K562 (cell line): ENCODE measurements around the gene DNAJC8. TPM values are rescaled to one million over a fixed set of nuclear protein-coding genes. Genes with fewer than 3 reads are reported as not detected.
A peak's percentile ranks its signal among the peaks of the same experiment; 100 is the strongest.

Experiments used
- EGR1 ChIP-seq: fragments of 450-650 bp; conservative IDR thresholded peaks from 2 replicates; pipeline ENCODE4 v1.6.1; 2017; ENCODE audit warnings: mild to moderate bottlenecking
- GABPB2 ChIP-seq: fragments of 250-450 bp; sonication (Bioruptor Pico); conservative IDR thresholded peaks from 2 replicates; pipeline ENCODE4 v1.5.1; 2021; ENCODE audit warnings: mild to moderate bottlenecking
- JUN ChIP-seq, 2 experiments: sonication (generic) in 1 of 2; formaldehyde crosslinking in 1 of 2; IDR thresholded peaks; 2 replicates each; pipeline versions ENCODE4 v1.6.1 to v1.8.0; 2012 to 2022; ENCODE audit warnings: borderline replicate concordance in 2 of 2, mild to moderate bottlenecking in 2 of 2, improper control_type of control experiment in 1 of 2, low read depth in 1 of 2, low read length in 1 of 2, missing genetic modification reagents in 1 of 2
- PHF20 ChIP-seq: fragments of 450-650 bp; IDR thresholded peaks from 2 replicates; pipeline ENCODE4 v1.6.1; 2018; ENCODE audit not compliant: partially characterized antibody
- POLR2AphosphoS5 ChIP-seq: IDR thresholded peaks from 2 replicates; pipeline ENCODE4 v1.6.1; 2011; ENCODE audit warnings: mild to moderate bottlenecking, low read depth, low read length, moderate library complexity; ENCODE audit not compliant: control insufficient read depth, insufficient read depth
- RAD51 ChIP-seq: fragments of 450-650 bp; IDR thresholded peaks from 2 replicates; pipeline ENCODE4 v1.7.1; 2016; ENCODE audit warnings: low read depth, mild to moderate bottlenecking, borderline replicate concordance
- RBBP5 ChIP-seq: fragments of 200-600 bp; sonication (generic); IDR thresholded peaks from 2 replicates; pipeline ENCODE4 v1.6.1; 2012; ENCODE audit warnings: borderline replicate concordance, mild to moderate bottlenecking, low read length, control low read depth, inconsistent platforms; ENCODE audit not compliant: insufficient read depth, poor library complexity, severe bottlenecking
- RBFOX2 ChIP-seq: fragments of 200-400 bp; formaldehyde crosslinking; IDR thresholded peaks from 2 replicates; pipeline ENCODE4 v1.6.1; 2017; ENCODE audit warnings: low read depth, mild to moderate bottlenecking, low read length, moderate library complexity
- RBM39 ChIP-seq: fragments of 200-400 bp; formaldehyde crosslinking; optimal IDR thresholded peaks from 2 replicates; pipeline ENCODE3; 2018; ENCODE audit warnings: low read depth, low read length
- RCOR1 ChIP-seq, 2 experiments: IDR thresholded peaks; 2 replicates each; pipeline ENCODE4 v1.6.1; 2012; ENCODE audit warnings: low read depth in 2 of 2, low read length in 2 of 2, borderline replicate concordance in 1 of 2, improper control_type of control experiment in 1 of 2
- SREBF2 ChIP-seq: sonication (generic); formaldehyde crosslinking; IDR thresholded peaks from 2 replicates; pipeline ENCODE4 v1.4.0; 2020; ENCODE audit warnings: mild to moderate bottlenecking, missing genetic modification reagents
- TBL1XR1 ChIP-seq, 2 experiments: IDR thresholded peaks; 2 replicates each; pipeline ENCODE4 v1.6.1; 2012; ENCODE audit warnings: improper control_type of control experiment in 2 of 2, low read length in 2 of 2, mild to moderate bottlenecking in 1 of 2
- TRIM28 ChIP-seq: fragments of 450-650 bp; IDR thresholded peaks from 2 replicates; pipeline ENCODE4 v1.6.1; 2017
- ZBTB1 ChIP-seq: sonication (generic); formaldehyde crosslinking; IDR thresholded peaks from 2 replicates; pipeline ENCODE4 v1.8.1; 2023; ENCODE audit warnings: missing genetic modification reagents, low read depth, mild to moderate bottlenecking, borderline replicate concordance
- polyA plus RNA-seq, 8 experiments: library from polyadenylated mRNA; depleted of rRNA in 4 of 8; stranded (reverse) in 5 of 8; unstranded in 3 of 8; fragments of >200 nt; fragmentation: Nextera tagmentation in 2 of 8; fragmentation: Illumina TruSeq in 1 of 8; extraction: Ambion mirVana in 2 of 8; extraction: Trizol in 1 of 8; gene quantifications; 2 replicates each; pipeline versions ENCODE4 v1.2.1 to v1.2.3, GENCODE V29; 2011 to 2014; ENCODE audit warnings: inconsistent platforms in 1 of 8, missing spikeins in 1 of 8
- total RNA-seq, 7 experiments: library from RNA; depleted of rRNA in 6 of 7; stranded (reverse); fragments of >200 nt in 6 of 7; fragmentation: Illumina TruSeq in 2 of 7; extraction: Trizol in 2 of 7; gene quantifications; 2 replicates each; pipeline versions ENCODE4 v1.2.1 to v1.2.3, GENCODE V29; 2011 to 2021; ENCODE audit warnings: low replicate concordance in 1 of 7
- TF ChIP-seq, protein P1 (sequence below): sonication (generic); formaldehyde crosslinking; IDR thresholded peaks from 2 replicates; pipeline ENCODE4 v1.8.0; 2023; ENCODE audit warnings: missing genetic modification reagents, mild to moderate bottlenecking, borderline replicate concordance
- TF ChIP-seq, protein P2 (sequence below): fragments of 450-650 bp; formaldehyde crosslinking; IDR thresholded peaks from 2 replicates; pipeline ENCODE4 v1.4.0; 2020; ENCODE audit warnings: mild to moderate bottlenecking, mixed read lengths
- TF ChIP-seq, protein P3 (sequence below): fragments of 450-650 bp; conservative IDR thresholded peaks from 2 replicates; pipeline ENCODE4 v1.6.1; 2016; ENCODE audit warnings: missing genetic modification characterization, low read depth, mild to moderate bottlenecking, control low read depth, missing compliant biosample characterization

The DNAJC8 gene
- total and polyA plus RNA-seq, 9 of the 15 experiments (the other 6 are each of a cell fraction or from before 2014, with no cell fraction given) = 143 to 508 (median 209) TPM

DNA sequence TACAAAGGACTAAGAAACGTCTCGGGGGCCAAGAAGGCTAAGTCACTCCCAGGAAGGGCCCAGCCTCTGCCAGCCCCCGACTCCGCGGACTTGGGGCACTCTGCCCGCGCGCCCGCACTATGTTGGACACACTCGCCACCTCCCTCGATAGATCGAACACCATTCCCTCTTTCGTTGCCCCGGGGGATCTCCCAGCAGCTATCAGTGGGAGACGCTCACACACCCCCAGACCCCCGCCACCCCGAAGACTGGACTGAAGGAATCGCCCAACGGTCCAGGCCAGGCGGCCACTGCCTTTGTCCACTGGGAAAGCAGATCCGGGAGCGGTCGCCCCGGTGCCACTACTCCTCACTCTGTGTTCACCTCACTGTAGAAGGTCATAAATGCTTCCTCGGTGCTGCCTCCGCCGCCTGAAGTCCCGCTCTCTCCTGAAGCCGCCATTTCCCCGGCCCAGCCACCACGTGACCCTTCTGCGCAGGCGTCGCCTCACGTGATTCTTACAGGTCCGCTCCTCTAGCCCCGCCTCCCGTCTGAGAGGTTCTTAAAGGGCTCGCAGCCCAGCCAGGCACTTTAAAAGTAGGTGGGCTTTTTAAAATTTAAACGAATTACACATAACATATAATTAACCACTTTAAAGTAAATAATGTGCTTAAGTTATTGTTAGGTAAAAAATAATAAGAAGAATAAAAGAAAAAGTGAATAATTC, at the start of gene DNAJC8 (continued):
- TF ChIP-seq, protein P1, sequence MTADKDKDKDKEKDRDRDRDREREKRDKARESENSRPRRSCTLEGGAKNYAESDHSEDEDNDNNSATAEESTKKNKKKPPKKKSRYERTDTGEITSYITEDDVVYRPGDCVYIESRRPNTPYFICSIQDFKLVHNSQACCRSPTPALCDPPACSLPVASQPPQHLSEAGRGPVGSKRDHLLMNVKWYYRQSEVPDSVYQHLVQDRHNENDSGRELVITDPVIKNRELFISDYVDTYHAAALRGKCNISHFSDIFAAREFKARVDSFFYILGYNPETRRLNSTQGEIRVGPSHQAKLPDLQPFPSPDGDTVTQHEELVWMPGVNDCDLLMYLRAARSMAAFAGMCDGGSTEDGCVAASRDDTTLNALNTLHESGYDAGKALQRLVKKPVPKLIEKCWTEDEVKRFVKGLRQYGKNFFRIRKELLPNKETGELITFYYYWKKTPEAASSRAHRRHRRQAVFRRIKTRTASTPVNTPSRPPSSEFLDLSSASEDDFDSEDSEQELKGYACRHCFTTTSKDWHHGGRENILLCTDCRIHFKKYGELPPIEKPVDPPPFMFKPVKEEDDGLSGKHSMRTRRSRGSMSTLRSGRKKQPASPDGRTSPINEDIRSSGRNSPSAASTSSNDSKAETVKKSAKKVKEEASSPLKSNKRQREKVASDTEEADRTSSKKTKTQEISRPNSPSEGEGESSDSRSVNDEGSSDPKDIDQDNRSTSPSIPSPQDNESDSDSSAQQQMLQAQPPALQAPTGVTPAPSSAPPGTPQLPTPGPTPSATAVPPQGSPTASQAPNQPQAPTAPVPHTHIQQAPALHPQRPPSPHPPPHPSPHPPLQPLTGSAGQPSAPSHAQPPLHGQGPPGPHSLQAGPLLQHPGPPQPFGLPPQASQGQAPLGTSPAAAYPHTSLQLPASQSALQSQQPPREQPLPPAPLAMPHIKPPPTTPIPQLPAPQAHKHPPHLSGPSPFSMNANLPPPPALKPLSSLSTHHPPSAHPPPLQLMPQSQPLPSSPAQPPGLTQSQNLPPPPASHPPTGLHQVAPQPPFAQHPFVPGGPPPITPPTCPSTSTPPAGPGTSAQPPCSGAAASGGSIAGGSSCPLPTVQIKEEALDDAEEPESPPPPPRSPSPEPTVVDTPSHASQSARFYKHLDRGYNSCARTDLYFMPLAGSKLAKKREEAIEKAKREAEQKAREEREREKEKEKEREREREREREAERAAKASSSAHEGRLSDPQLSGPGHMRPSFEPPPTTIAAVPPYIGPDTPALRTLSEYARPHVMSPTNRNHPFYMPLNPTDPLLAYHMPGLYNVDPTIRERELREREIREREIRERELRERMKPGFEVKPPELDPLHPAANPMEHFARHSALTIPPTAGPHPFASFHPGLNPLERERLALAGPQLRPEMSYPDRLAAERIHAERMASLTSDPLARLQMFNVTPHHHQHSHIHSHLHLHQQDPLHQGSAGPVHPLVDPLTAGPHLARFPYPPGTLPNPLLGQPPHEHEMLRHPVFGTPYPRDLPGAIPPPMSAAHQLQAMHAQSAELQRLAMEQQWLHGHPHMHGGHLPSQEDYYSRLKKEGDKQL (CRISPR knock-in tag) = 0 out of 2 replicates have a peak, but pooled peaks have one; percentile 77
- TF ChIP-seq JUN (IDR thresholded peaks at IDR 0.05; ENCODE audit: borderline replicate concordance, low read depth, low read length) = peak; percentile 72; the same call in 1 of the 2 replicates
- TF ChIP-seq JUN (CRISPR knock-in tag; IDR thresholded peaks at IDR 0.05; ENCODE audit: borderline replicate concordance) = no peak
- TF ChIP-seq ZBTB1 (CRISPR knock-in tag) = 0 out of 2 replicates have a peak, but pooled peaks have one; percentile 58
- 0 out of 2 replicates have a peak, but pooled peaks have one; percentile 37 for TF ChIP-seq SREBF2
- peak; percentile 92; the same call in 1 of the 2 replicates for TF ChIP-seq POLR2AphosphoS5
- TF ChIP-seq, protein P2, sequence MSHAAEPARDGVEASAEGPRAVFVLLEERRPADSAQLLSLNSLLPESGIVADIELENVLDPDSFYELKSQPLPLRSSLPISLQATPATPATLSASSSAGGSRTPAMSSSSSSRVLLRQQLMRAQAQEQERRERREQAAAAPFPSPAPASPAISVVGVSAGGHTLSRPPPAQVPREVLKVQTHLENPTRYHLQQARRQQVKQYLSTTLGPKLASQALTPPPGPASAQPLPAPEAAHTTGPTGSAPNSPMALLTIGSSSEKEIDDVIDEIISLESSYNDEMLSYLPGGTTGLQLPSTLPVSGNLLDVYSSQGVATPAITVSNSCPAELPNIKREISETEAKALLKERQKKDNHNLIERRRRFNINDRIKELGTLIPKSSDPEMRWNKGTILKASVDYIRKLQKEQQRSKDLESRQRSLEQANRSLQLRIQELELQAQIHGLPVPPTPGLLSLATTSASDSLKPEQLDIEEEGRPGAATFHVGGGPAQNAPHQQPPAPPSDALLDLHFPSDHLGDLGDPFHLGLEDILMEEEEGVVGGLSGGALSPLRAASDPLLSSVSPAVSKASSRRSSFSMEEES (CRISPR knock-in tag) = peak; percentile 99
- TF ChIP-seq RCOR1 (IDR thresholded peaks at IDR 0.05; ENCODE audit: borderline replicate concordance in 1 of 2, low read depth in 2 of 2, low read length in 2 of 2) = 0 out of 4 replicates have a peak, but pooled peaks of 1 of the 2 experiments have one; percentile 34
- no peak; the same call in 1 of the 2 replicates for TF ChIP-seq TRIM28
- peak; percentile 72 for TF ChIP-seq RBM39
- peak in 1 of 2 experiments; percentile 51; a peak in 2 of 4 replicates for TF ChIP-seq TBL1XR1 (IDR thresholded peaks at IDR 0.05; ENCODE audit: low read length in 2 of 2)
- TF ChIP-seq, protein P3, sequence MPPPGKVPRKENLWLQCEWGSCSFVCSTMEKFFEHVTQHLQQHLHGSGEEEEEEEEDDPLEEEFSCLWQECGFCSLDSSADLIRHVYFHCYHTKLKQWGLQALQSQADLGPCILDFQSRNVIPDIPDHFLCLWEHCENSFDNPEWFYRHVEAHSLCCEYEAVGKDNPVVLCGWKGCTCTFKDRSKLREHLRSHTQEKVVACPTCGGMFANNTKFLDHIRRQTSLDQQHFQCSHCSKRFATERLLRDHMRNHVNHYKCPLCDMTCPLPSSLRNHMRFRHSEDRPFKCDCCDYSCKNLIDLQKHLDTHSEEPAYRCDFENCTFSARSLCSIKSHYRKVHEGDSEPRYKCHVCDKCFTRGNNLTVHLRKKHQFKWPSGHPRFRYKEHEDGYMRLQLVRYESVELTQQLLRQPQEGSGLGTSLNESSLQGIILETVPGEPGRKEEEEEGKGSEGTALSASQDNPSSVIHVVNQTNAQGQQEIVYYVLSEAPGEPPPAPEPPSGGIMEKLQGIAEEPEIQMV (tag) = peak; percentile 81
- peak; percentile 92 for TF ChIP-seq PHF20
- peak; percentile 74 for TF ChIP-seq EGR1
- TF ChIP-seq GABPB2 (CRISPR knock-in tag) = no peak; the same call in 1 of the 2 replicates
- TF ChIP-seq RBFOX2 = peak; percentile 87
- peak; percentile 96 for TF ChIP-seq RBBP5
- TF ChIP-seq RAD51 = peak; percentile 99
